ENCODE data around the gene PRDM16.

DNA sequence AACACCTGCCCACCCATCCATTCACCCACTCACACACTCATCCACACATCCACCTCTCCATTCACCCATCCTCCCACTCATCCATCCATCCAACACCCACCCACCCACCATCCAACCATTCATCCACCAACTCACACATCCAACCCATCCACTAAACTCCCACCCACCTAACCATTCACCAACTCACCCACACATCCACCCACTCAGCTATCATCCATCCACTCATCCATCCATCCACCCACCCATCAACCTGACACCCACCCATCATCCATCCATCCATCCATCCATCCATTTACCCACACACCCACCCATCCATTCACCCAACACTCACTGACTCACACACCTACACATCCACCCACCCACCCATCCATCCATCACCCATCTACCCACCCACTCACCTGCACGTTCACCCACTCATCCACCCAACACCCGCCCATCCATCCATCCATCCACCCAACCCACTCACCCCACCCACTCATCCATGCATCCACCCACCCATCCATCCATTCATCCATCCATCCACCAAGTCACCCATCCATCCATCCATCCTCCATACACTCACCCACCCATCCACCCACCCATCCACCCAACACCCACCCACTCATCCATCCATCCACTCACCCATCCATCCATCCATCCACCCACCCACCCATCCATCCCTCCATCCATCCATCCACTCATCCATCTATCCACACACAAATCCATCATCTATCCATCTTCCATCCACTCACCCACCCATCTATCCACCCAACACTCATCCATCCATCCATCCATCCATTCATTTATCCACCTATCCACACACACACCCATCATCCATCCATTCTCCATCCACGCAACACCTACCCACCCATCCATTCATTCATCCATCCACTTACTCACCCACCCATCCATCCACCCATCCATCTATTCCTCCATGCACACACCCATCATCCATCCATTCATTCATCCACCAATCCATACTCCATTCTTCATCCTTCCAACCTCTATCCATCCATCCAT, 17.4 kb upstream of the PRDM16 start:
- no peak for TF ChIP-seq YY1 (IDR thresholded peaks at IDR 0.05; ENCODE audit: insufficient read depth, insufficient read length)
- no peak for TF ChIP-seq ZNF274 (IDR thresholded peaks at IDR 0.05; ENCODE audit: low read depth, low read length)
- no peak for TF ChIP-seq SUZ12 (IDR thresholded peaks at IDR 0.05; ENCODE audit: extremely low read depth, insufficient read depth, insufficient read length)
